Central memory CD8-positive, alpha-beta T cell (primary cell): ENCODE results near the gene P2RY14.
"Not testable (repeated sequence)": the region's sequence is repeated elsewhere in the genome, so short reads cannot be mapped to it uniquely, and the experiment has no call there.

Experiments
- ATAC-seq: fragments of 150-1000 bp; cut with Tn5 transposase; replicated peaks from 2 replicates; pipeline ENCODE4 v1.10.0; 2022; ENCODE audit warnings: mild to moderate bottlenecking, moderate FRiP score, moderate number of reproducible peaks; ENCODE audit not compliant: poor library complexity, severe bottlenecking; ENCODE audit errors: extremely low read depth
- DNase-seq, 2 donors: peaks; one replicate each; pipeline ENCODE4 v3.0.0; 2021; ENCODE audit warnings: low spot score in 2 of 2
- H3K27ac Mint-ChIP-seq: one replicate; pipeline ENCODE4 v1.8.0; 2022; ENCODE audit warnings: low read depth, mild to moderate bottlenecking, moderate library complexity, mixed read lengths
- H3K27me3 Mint-ChIP-seq: one replicate; pipeline ENCODE4 v1.8.0; 2022; ENCODE audit warnings: mixed read lengths
- H3K36me3 Mint-ChIP-seq: one replicate; pipeline ENCODE4 v1.8.0; 2022; ENCODE audit warnings: mild to moderate bottlenecking, moderate library complexity, mixed read lengths; ENCODE audit not compliant: insufficient read depth
- H3K4me1 Mint-ChIP-seq: one replicate; pipeline ENCODE4 v1.8.0; 2022; ENCODE audit warnings: mixed read lengths
- H3K4me3 Mint-ChIP-seq: one replicate; pipeline ENCODE4 v1.8.0; 2022; ENCODE audit warnings: mild to moderate bottlenecking, moderate library complexity, mixed read lengths
- H3K9me3 Mint-ChIP-seq: one replicate; pipeline ENCODE4 v1.8.0; 2022; ENCODE audit warnings: mixed read lengths

P2RY14 gene

GRCh38 chr3:151268267-151269235, 9.8 kb downstream of the P2RY14 start:
- Mint-ChIP-seq H3K4me1 (peaks cover 10% of the 10 kb centered on the region), H3K36me3 (peaks cover 1% of the 10 kb centered on the region), H3K27ac (peak overlapping the region; percentile 17), H3K9me3 (no peaks in the 10 kb centered on the region), H3K27me3 (no peaks in the 10 kb centered on the region), H3K4me3 (peak overlapping the region; percentile 47)
- peak; percentile 44 for ATAC-seq
- DNase-seq: no peak

GRCh38 chr3:151267066-151267465, 11.3 kb downstream of the P2RY14 start:
- H3K4me3 Mint-ChIP-seq: no peak overlapping the region
- H3K27me3 Mint-ChIP-seq: no peaks in the 10 kb centered on the region
- H3K36me3 Mint-ChIP-seq: peaks cover 1% of the 10 kb centered on the region
- H3K27ac Mint-ChIP-seq: no peak overlapping the region
- DNase-seq (no peak), ATAC-seq (no peak)
- peaks cover 10% of the 10 kb centered on the region for H3K4me1 Mint-ChIP-seq
- no peaks in the 10 kb centered on the region for H3K9me3 Mint-ChIP-seq

GRCh38 chr3:151265866-151266265, 12.5 kb downstream of the P2RY14 start:
- Mint-ChIP-seq H3K4me1 (peaks cover 10% of the 10 kb centered on the region), H3K4me3 (no peak overlapping the region), H3K36me3 (peaks cover 1% of the 10 kb centered on the region), H3K27me3 (peaks cover 4% of the 10 kb centered on the region), H3K9me3 (no peaks in the 10 kb centered on the region), H3K27ac (peak overlapping the region; percentile 65)
- ATAC-seq (no peak), DNase-seq (no peak)

GRCh38 chr3:151265166-151265565, 13.2 kb downstream of the P2RY14 start:
- no peak for ATAC-seq
- Mint-ChIP-seq H3K27ac (peak overlapping the region; percentile 65), H3K4me3 (no peak overlapping the region), H3K27me3 (peaks cover 11% of the 10 kb centered on the region), H3K9me3 (no peaks in the 10 kb centered on the region), H3K4me1 (peaks cover 10% of the 10 kb centered on the region), H3K36me3 (peaks cover 1% of the 10 kb centered on the region)
- DNase-seq: no peak

- peaks cover 1% of the 10 kb centered on the region for H3K36me3 Mint-ChIP-seq
- H3K4me1 Mint-ChIP-seq: peaks cover 10% of the 10 kb centered on the region
- H3K4me3 Mint-ChIP-seq: no peak overlapping the region
- DNase-seq: no peak
- H3K27me3 Mint-ChIP-seq: peaks cover 17% of the 10 kb centered on the region
- no peak for ATAC-seq
- H3K27ac Mint-ChIP-seq: no peak overlapping the region
- no peaks in the 10 kb centered on the region for H3K9me3 Mint-ChIP-seq
Measured at GRCh38 chr3:151264605-151265004, 13.7 kb downstream of the P2RY14 start.

- peaks cover 23% of the 10 kb centered on the region for H3K27me3 Mint-ChIP-seq
- DNase-seq (no peak), ATAC-seq (no peak)
- H3K4me3 Mint-ChIP-seq: no peak overlapping the region
- H3K9me3 Mint-ChIP-seq: no peaks in the 10 kb centered on the region
- peaks cover 1% of the 10 kb centered on the region for H3K36me3 Mint-ChIP-seq
- no peaks in the 10 kb centered on the region for H3K4me1 Mint-ChIP-seq
- H3K27ac Mint-ChIP-seq: no peak overlapping the region
Measured at GRCh38 chr3:151262871-151263525, 15.3 kb downstream of the P2RY14 start.

GRCh38 chr3:151259664-151260063, 18.7 kb downstream of the P2RY14 start:
- ATAC-seq (no peak), DNase-seq (no peak)
- H3K4me1 Mint-ChIP-seq: no peaks in the 10 kb centered on the region
- no peaks in the 10 kb centered on the region for H3K9me3 Mint-ChIP-seq
- H3K4me3 Mint-ChIP-seq: no peak overlapping the region
- H3K36me3 Mint-ChIP-seq: peaks cover 1% of the 10 kb centered on the region
- no peak overlapping the region for H3K27ac Mint-ChIP-seq
- H3K27me3 Mint-ChIP-seq: peaks cover 34% of the 10 kb centered on the region

GRCh38 chr3:151256749-151257148, 21.6 kb downstream of the P2RY14 start:
- no peaks in the 10 kb centered on the region for H3K9me3 Mint-ChIP-seq
- DNase-seq (no peak), ATAC-seq (no peak)
- H3K27me3 Mint-ChIP-seq: peaks cover 34% of the 10 kb centered on the region
- H3K36me3 Mint-ChIP-seq: no peaks in the 10 kb centered on the region
- H3K4me1 Mint-ChIP-seq: no peaks in the 10 kb centered on the region
- no peak overlapping the region for H3K4me3 Mint-ChIP-seq
- no peak overlapping the region for H3K27ac Mint-ChIP-seq

- no peaks in the 10 kb centered on the region for H3K9me3 Mint-ChIP-seq
Measured at GRCh38 chr3:151248772-151249337, 29.5 kb downstream of the P2RY14 start.

GRCh38 chr3:151242006-151242405, 36.3 kb downstream of the P2RY14 start:
- ATAC-seq, H3K9me3 Mint-ChIP-seq, H3K4me1 Mint-ChIP-seq, H3K4me3 Mint-ChIP-seq, DNase-seq, H3K27ac Mint-ChIP-seq, H3K36me3 Mint-ChIP-seq, H3K27me3 Mint-ChIP-seq: not testable (repeated sequence)

More at GRCh38 chr3:151248772-151249337, 29.5 kb downstream of the P2RY14 start:
- no peak for ATAC-seq
- Mint-ChIP-seq H3K4me3 (no peak overlapping the region), H3K36me3 (no peaks in the 10 kb centered on the region), H3K27ac (no peak overlapping the region), H3K4me1 (no peaks in the 10 kb centered on the region), H3K27me3 (no peaks in the 10 kb centered on the region)
- DNase-seq: no peak

GRCh38 chr3:151236736-151237135, 41.6 kb downstream of the P2RY14 start:
- H3K4me1 Mint-ChIP-seq: no peaks in the 10 kb centered on the region
- H3K4me3 Mint-ChIP-seq: no peak overlapping the region
- no peaks in the 10 kb centered on the region for H3K36me3 Mint-ChIP-seq
- DNase-seq (no peak), ATAC-seq (no peak)
- peaks cover 15% of the 10 kb centered on the region for H3K27me3 Mint-ChIP-seq
- no peak overlapping the region for H3K27ac Mint-ChIP-seq
- H3K9me3 Mint-ChIP-seq: no peaks in the 10 kb centered on the region

- no peak overlapping the region for H3K4me3 Mint-ChIP-seq
- no peaks in the 10 kb centered on the region for H3K36me3 Mint-ChIP-seq
- H3K4me1 Mint-ChIP-seq: no peaks in the 10 kb centered on the region
- no peaks in the 10 kb centered on the region for H3K9me3 Mint-ChIP-seq
- ATAC-seq (no peak), DNase-seq (no peak)
- H3K27me3 Mint-ChIP-seq: peaks cover 15% of the 10 kb centered on the region
- H3K27ac Mint-ChIP-seq: no peak overlapping the region
Measured at GRCh38 chr3:151236316-151236715, 42.0 kb downstream of the P2RY14 start.
